Lung (tissue), 12 donors: ENCODE measurements around the gene FSHR. TPM values are rescaled to one million over a fixed set of nuclear protein-coding genes. Genes with fewer than 3 reads are reported as not detected.

Experiments used
- ATAC-seq: fragments of 200-7000 bp; cut with Tn5 transposase; one replicate; pipeline ENCODE4 v1.9.1; 2020; ENCODE audit warnings: moderate number of reproducible peaks; ENCODE audit not compliant: insufficient read depth, low FRiP score
- DNase-seq, 3 donors: peaks; one replicate each; pipeline ENCODE4 v3.0.0-alpha.2; 2013 to 2017
- H3K27ac ChIP-seq, 2 donors: one replicate each; pipeline ENCODE4 v1.5.1; 2013; ENCODE audit warnings: mild to moderate bottlenecking in 2 of 2, moderate library complexity in 2 of 2, control low read depth in 1 of 2, inconsistent platforms in 1 of 2, low read depth in 1 of 2, low read length in 1 of 2
- H3K27me3 ChIP-seq, 3 donors: one replicate each; pipeline ENCODE4 v1.5.1; 2013; ENCODE audit warnings: low read length in 2 of 3; ENCODE audit not compliant: control insufficient read depth in 3 of 3, insufficient read depth in 3 of 3
- H3K36me3 ChIP-seq, 4 donors: one replicate each; pipeline ENCODE4 v1.5.1; 2013; ENCODE audit warnings: low read length in 4 of 4, mild to moderate bottlenecking in 1 of 4, moderate library complexity in 1 of 4; ENCODE audit not compliant: control insufficient read depth in 4 of 4, insufficient read depth in 4 of 4
- H3K4me1 ChIP-seq, 5 donors: one replicate each; pipeline ENCODE4 v1.5.1; 2013; ENCODE audit warnings: low read length in 5 of 5, mild to moderate bottlenecking in 2 of 5, moderate library complexity in 1 of 5; ENCODE audit not compliant: control insufficient read depth in 5 of 5, insufficient read depth in 5 of 5
- H3K4me3 ChIP-seq: one replicate; pipeline ENCODE4 v1.5.1; 2013; ENCODE audit warnings: mild to moderate bottlenecking, control low read depth, moderate library complexity
- H3K9ac ChIP-seq, 2 donors: one replicate each; pipeline ENCODE4 v1.5.1; 2013; ENCODE audit warnings: low read length in 2 of 2, control low read depth in 1 of 2; ENCODE audit not compliant: insufficient read depth in 1 of 2
- H3K9me3 ChIP-seq, 4 donors: one replicate each; pipeline ENCODE4 v1.5.1; 2013; ENCODE audit warnings: low read length in 3 of 4, mild to moderate bottlenecking in 1 of 4, moderate library complexity in 1 of 4; ENCODE audit not compliant: control insufficient read depth in 4 of 4, insufficient read depth in 3 of 4
- CTCF ChIP-seq: IDR thresholded peaks from 2 replicates; pipeline ENCODE4 v1.5.1; 2012; ENCODE audit warnings: mild to moderate bottlenecking; ENCODE audit errors: control extremely low read depth, extremely low read depth
- WGBS, 2 donors: extraction: QIAGEN DNeasy Blood & Tissue Kit; methylation state at CpG; one replicate each; pipeline ENCODE4 v1.1.7; 2013; 5-methylcytosine and 5-hydroxymethylcytosine counted together
- polyA plus RNA-seq, 2 donors: library from polyadenylated mRNA; stranded (reverse); fragments of 200-250 nt; gene quantifications; one replicate each; pipeline ENCODE4 v1.2.1, GENCODE V29; 2013
- total RNA-seq, 2 donors: library from RNA; depleted of rRNA in 1 of 2; stranded (reverse); fragments of >200 nt in 1 of 2; gene quantifications; one replicate each; pipeline ENCODE4 v1.2.1, GENCODE V29; 2014 to 2021
- donor health status: control.
- donor health status: control.
- donor health status: Bipolar disorder and iron deficiency.
- donor health status: healthy.
- donor health status: DM: yes; HTN: yes; CAD: no.

The FSHR gene
- total and polyA plus RNA-seq, 4 donors: not detected

GRCh38 chr2:49192036-49192435, 37.7 kb upstream of the FSHR start:
- no peaks in the 10 kb centered on the region for H3K36me3 ChIP-seq
- WGBS, 2 donors: 91 to 92% methylated on average over 1 of the region's 1 CpG
- DNase-seq (no peak), ATAC-seq (no peak)
- H3K4me1 ChIP-seq: no peaks in the 10 kb centered on the region
- no peak overlapping the region for H3K4me3 ChIP-seq
- H3K27ac ChIP-seq: no peak overlapping the region
- H3K27me3 ChIP-seq: no peaks in the 10 kb centered on the region
- H3K9ac ChIP-seq: no peak overlapping the region
- no peak for TF ChIP-seq CTCF
- no peaks in the 10 kb centered on the region for H3K9me3 ChIP-seq

- 60 to 74% methylated on average over 4 of the region's 4 CpGs for WGBS, 2 donors
- TF ChIP-seq CTCF: no peak
- no peak for ATAC-seq
These were observed 35.4 kb upstream of the FSHR start for GRCh38 chr2:49189512-49190225.

GRCh38 chr2:49186050-49186648, 31.8 kb upstream of the FSHR start:
- no peak for TF ChIP-seq CTCF
- Histone ChIP-seq H3K9me3 (no peaks in the 10 kb centered on the region), H3K36me3 (no peaks in the 10 kb centered on the region), H3K27me3 (no peaks in the 10 kb centered on the region), H3K4me1 (no peaks in the 10 kb centered on the region), H3K27ac (no peak overlapping the region), H3K9ac (no peak overlapping the region), H3K4me3 (no peak overlapping the region)
- no peak for DNase-seq
- no peak for ATAC-seq
- WGBS, 2 donors: 88 to 90% methylated on average over 10 of the region's 10 CpGs

More at GRCh38 chr2:49189512-49190225, 35.4 kb upstream of the FSHR start:
- H3K27me3 ChIP-seq: no peaks in the 10 kb centered on the region
- no peaks in the 10 kb centered on the region for H3K4me1 ChIP-seq
- H3K4me3 ChIP-seq: no peak overlapping the region
- DNase-seq: no peak
- no peaks in the 10 kb centered on the region for H3K9me3 ChIP-seq
- no peak overlapping the region for H3K9ac ChIP-seq
- no peaks in the 10 kb centered on the region for H3K36me3 ChIP-seq
- H3K27ac ChIP-seq: no peak overlapping the region
